GM21381 (cell line): ENCODE measurements around the gene PNMA5.

Source experiments
- ATAC-seq: cut with Tn5 transposase; IDR thresholded peaks from one replicate; pipeline ENCODE4 v1.9.1; 2021; ENCODE audit warnings: mild to moderate bottlenecking, moderate library complexity; ENCODE audit not compliant: unreplicated experiment

The PNMA5 gene

GRCh38 chrX:152958524-152959465 is 35.1 kb downstream of the PNMA5 start:
- peak; percentile 97 for ATAC-seq

DNA sequence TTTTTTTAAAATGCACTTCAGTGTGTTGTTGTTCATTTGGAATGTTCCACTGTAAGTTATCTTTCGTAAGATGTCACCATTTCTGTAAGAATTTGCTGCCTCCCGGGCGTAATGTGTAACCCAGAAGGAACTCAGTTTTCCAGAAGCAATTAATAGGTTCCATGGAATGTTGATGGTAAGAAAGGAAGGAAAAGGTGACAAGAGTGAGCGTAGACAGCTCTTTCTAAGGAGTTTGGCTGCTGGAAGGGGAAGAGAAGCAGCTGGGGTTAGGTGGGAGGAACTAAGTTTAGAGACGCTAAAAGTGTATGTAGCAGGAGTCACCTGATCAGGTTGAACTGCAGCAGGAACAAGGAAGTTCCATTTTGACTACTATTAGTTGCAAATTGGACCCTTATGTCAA is 35.9 kb downstream of the PNMA5 start:
- ATAC-seq = no peak

DNA sequence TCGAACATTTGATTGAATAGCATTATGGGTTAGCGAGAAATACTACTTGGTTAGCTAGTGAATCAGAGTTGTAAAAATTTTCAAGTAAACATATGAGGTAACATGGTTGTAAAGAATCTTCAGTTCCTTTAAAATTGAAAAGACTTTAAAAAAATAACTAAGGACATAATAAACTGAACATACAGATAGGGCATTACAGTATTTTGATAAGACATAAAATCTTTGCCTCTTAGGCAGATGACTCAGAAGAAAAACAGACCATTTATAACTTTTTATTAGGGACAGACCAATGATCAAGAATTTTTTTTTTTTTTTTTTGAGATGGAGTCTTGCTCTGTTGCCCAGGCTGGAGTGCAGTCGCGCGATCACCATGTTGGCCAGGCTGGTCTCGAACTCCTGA is 43.1 kb downstream of the PNMA5 start:
- no peak for ATAC-seq

DNA sequence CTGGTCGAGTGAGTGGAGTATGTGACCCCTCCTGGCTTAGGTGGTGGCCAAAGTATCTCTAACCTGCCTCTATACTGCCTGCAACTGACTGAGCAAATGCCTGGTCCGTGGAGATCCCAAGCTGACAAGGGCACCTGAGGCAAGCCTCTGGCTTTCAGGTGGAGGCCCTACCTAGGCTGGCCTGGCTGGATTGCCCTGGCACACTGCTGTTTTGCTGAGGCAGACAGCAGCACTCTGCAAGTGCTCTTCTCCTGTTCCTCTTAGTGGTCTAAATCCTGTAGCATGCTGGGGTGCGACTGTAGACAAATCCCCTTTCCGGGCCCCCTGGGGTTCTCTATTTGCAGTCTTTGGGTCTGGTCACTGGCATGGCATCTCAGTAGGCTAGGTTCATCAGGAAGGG is 44.8 kb downstream of the PNMA5 start:
- no peak for ATAC-seq

- ATAC-seq = no peak
These were observed 47.2 kb downstream of the PNMA5 start for GRCh38 chrX:152946681-152947080.

DNA sequence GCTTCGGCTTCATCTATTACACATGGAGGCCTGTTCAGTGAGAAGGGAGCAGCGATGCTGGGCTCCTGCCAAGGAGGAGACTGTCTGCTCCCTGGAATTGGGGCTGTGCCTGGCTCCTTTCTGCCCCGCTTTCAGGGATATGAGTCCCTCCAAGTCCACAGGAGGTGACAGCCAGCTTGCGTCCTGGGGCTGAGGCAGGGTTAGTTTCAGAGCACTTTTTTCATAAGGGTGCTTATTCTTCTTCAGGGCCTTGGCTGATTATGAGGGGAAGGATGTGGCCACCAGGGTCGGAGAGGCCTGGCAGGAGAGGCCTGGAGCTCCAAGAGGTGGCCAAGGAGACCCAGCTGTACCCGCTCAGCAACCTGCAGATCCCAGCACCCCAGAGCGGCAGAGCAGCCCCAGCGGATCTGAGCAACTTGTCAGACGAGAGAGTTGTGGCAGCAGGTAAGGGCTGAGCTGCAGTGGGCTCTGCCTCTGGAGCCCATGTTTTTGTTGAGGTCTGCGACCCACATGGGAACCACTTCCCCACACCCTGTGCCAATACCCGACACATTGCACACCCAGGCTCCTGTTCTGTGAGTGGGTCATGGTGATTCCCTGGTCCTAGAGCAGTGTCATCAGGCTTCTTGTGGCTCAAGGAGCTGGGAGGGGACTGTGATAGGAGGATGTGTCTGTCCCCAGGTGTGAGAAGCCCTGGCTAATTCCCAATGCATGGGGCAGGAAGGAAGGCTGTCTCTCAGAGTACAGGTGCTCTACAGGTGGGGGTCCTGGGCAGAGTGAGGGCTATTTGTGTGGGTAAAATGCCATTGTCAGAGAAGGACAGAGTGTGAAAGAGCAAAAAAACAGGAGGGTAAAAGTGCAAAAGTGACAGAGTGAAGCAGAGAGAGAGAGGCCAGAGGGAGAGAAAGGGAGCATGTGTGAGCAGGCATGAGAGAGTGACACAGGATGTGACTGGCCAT is 48.6 kb downstream of the PNMA5 start:
- no peak for ATAC-seq

DNA sequence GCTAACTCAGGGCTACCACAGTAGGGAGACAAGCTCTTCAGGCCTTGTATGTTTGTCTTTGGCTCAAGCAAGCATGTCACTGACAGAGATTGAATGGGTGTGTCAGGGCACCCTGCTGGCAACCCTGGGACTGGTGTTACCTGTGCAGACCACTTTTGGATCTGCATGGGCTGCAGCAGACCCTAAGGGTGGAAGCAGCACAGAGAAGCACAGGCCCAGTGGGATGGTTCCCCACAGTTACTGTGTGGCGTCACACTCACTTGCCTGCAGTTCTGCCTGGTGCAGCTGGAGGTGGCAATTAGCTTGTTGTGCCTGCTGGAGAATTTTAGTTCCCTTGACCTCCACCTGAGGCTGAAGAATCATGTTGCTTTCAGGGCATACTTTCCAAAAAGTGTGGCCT is 50.1 kb downstream of the PNMA5 start:
- ATAC-seq = no peak

DNA sequence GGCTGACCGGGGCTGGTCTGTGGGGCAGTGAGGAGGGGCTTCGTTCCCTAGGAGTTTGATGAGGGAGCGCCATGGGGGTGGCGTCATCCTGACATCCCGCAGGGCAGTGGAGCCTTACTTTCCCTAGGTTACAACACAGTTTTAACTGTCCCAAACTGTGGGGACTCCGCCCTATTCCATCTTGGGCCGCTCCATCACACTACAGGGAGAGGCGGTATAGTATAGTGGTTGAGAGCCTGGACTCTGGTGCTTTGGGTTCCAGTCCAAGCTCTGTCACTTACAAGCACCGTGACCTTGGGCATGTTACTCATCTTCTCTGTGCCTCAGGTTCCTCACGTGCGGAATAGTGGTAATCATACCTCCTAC is 51.9 kb downstream of the PNMA5 start:
- ATAC-seq = no peak

DNA sequence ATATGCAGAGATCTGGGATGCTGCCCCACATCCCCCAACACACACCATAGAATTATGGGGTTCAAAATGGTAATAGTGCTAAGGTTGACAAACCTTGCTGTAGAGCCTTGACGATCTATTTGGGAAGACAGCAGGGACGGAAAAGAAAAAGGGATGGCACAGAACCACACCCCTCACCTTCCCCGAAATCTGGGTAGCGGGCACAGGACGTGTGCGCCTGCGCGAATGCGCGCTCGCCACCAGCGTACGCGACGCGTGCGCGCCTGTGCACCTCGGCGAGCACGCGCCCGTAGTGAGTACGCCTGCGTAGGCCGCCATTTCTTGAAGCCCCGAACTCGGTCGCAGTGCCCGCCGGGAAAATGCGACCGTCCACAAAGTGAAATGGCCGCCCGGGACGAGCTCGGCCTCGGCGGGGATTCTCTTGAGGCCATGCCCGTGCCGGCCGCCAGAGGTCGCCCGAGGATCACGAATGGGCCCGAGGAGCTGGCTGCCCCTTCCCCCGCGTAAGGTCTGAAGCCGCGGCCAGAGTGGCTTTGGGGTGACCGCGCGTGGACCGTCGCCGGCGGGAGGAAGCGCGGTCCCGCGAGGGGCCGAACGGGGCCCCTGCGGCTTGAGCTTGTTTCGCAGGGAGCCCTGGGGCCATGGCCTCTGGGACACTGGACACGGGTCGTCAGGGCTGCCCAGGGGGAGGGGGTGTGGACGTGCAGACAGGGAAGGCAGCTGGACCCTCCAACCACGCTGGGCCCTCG is 52.4 kb downstream of the PNMA5 start:
- ATAC-seq = peak; percentile 97
